HL-60 (cell line): Measurements from ENCODE around the gene CACNG4.

Experiments used
- DNase-seq, 2 experiments: peaks; one replicate each; pipeline ENCODE4 v3.0.0-alpha.2; 2010 to 2020; ENCODE audit warnings: low read depth in 1 of 2, low spot score in 1 of 2
- H3K27ac ChIP-seq: fragments of 250-450 bp; sonication (Bioruptor Pico); replicated peaks from 2 replicates; pipeline ENCODE4 v1.5.1; 2020; ENCODE audit warnings: mild to moderate bottlenecking, moderate library complexity
- H3K27me3 ChIP-seq: fragments of 250-450 bp; sonication (Bioruptor Pico); 2 replicates; pipeline ENCODE4 v1.5.1; 2021; ENCODE audit warnings: mild to moderate bottlenecking, moderate library complexity; ENCODE audit not compliant: insufficient read depth, poor library complexity, severe bottlenecking
- H3K4me3 ChIP-seq: replicated peaks from 2 replicates; pipeline ENCODE4 v1.5.1; 2011; ENCODE audit warnings: mild to moderate bottlenecking, control low read depth, low read length; ENCODE audit not compliant: insufficient read depth
- CTCF ChIP-seq: IDR thresholded peaks from one replicate; pipeline ENCODE4 v1.5.1; 2011; ENCODE audit warnings: low read length, control low read depth, inconsistent platforms; ENCODE audit not compliant: insufficient read depth
- GABPA ChIP-seq: IDR thresholded peaks from 2 replicates; pipeline ENCODE4 v1.6.1; 2012; ENCODE audit warnings: low read depth
- POLR2AphosphoS5 ChIP-seq: IDR thresholded peaks from 2 replicates; pipeline ENCODE4 v1.6.1; 2012; ENCODE audit warnings: low read depth
- SPI1 ChIP-seq: IDR thresholded peaks from 2 replicates; pipeline ENCODE4 v1.6.1; 2012; ENCODE audit warnings: low read depth, mild to moderate bottlenecking, borderline replicate concordance
- TF ChIP-seq, protein P1 (sequence below): IDR thresholded peaks from 2 replicates; pipeline ENCODE4 v1.6.1; 2012; ENCODE audit warnings: low read depth; ENCODE audit not compliant: insufficient replicate concordance

CACNG4 gene

DNA sequence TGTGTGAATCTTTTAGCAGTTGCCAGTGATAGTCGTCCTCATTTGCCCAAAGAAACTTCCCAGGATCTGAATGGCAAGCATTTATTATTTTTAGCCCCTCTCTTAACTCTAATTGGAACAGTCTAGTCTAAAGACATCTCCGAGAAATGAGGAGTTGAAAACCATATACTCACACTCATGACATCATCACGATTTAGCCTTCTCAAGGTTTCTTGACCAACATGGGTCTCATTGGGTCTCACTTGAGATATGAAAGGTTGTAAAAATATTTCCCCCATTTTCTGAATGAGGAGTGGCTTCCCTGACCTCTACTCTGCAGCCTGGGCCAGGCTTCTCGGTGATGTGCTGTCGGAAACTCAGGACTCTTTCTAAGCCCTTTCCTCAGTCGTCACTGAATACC is 42.8 kb downstream of the CACNG4 start:
- no peaks in the 10 kb centered on the region for H3K27me3 ChIP-seq
- no peak for DNase-seq
- TF ChIP-seq SPI1 = no peak
- no peak for TF ChIP-seq POLR2AphosphoS5
- no peak for TF ChIP-seq GABPA
- no peak for TF ChIP-seq CTCF
- TF ChIP-seq, protein P1, sequence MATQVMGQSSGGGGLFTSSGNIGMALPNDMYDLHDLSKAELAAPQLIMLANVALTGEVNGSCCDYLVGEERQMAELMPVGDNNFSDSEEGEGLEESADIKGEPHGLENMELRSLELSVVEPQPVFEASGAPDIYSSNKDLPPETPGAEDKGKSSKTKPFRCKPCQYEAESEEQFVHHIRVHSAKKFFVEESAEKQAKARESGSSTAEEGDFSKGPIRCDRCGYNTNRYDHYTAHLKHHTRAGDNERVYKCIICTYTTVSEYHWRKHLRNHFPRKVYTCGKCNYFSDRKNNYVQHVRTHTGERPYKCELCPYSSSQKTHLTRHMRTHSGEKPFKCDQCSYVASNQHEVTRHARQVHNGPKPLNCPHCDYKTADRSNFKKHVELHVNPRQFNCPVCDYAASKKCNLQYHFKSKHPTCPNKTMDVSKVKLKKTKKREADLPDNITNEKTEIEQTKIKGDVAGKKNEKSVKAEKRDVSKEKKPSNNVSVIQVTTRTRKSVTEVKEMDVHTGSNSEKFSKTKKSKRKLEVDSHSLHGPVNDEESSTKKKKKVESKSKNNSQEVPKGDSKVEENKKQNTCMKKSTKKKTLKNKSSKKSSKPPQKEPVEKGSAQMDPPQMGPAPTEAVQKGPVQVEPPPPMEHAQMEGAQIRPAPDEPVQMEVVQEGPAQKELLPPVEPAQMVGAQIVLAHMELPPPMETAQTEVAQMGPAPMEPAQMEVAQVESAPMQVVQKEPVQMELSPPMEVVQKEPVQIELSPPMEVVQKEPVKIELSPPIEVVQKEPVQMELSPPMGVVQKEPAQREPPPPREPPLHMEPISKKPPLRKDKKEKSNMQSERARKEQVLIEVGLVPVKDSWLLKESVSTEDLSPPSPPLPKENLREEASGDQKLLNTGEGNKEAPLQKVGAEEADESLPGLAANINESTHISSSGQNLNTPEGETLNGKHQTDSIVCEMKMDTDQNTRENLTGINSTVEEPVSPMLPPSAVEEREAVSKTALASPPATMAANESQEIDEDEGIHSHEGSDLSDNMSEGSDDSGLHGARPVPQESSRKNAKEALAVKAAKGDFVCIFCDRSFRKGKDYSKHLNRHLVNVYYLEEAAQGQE = no peak

GRCh38 chr17:67008101-67008500 is 43.6 kb downstream of the CACNG4 start:
- TF ChIP-seq CTCF (no peak), POLR2AphosphoS5 (no peak), GABPA (no peak), SPI1 (no peak)
- TF ChIP-seq, protein P1 = no peak
- H3K27ac ChIP-seq = no peak overlapping the region
- no peaks in the 10 kb centered on the region for H3K27me3 ChIP-seq
- DNase-seq = no peak
- no peak overlapping the region for H3K4me3 ChIP-seq

More for the DNA sequence above, 42.8 kb downstream of the CACNG4 start:
- H3K4me3 ChIP-seq = no peak overlapping the region
- H3K27ac ChIP-seq = no peak overlapping the region

DNA sequence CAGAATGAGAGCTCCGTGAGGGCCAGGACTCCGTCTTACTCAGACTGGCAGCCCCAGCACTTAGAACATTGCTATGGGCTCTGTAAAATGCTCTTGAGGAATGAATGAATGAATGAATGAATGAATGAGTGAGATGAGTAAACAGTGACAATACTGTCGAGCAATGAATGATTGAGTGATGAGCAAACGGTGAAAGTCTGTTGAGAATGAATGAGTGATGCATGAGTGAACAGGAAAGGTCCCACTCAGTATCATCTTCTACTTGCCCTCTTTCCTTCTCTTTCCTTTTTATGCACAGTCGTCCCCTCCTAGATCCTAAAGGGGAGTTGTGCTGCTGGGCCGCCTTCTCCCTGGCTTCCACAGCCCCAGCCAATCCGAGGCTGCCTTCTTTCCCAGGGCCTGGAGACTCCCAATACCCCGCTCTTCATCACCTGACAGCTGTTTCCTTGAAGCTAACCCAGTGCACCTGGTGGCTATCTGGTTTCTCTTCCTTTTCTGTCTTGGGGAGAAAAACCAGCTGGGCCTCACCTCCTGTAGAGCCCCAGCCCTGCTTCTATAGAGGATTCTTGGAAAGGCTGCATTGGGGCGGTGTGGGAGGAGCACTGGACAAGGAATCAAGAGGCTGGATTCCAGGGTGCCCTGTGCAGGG is 47.1 kb downstream of the CACNG4 start:
- H3K27me3 ChIP-seq = no peaks in the 10 kb centered on the region
- H3K27ac ChIP-seq = no peak overlapping the region
- TF ChIP-seq POLR2AphosphoS5 (no peak), GABPA (no peak), CTCF (no peak)
- H3K4me3 ChIP-seq = no peak overlapping the region
- DNase-seq = no peak

DNA sequence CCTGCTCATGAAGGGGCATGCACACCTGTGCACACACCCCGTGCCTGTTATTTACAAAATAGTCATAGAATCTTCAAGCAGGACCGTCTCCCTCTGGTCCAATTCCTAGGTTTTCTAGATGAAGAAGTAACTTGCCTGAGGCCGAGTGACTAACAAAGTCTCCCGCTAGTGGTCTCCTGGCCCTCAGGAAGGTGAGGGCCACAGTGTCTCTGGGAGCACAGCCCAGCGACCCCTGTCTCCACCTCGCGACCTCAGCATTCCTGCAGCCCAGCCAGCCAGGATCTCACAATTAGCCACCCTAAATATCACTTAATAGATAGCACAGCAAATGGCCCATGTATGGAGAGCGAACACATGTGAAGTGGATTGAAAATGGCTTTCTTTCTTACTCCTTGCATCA is 49.4 kb downstream of the CACNG4 start:
- Histone ChIP-seq H3K27me3 (no peaks in the 10 kb centered on the region), H3K4me3 (no peak overlapping the region), H3K27ac (no peak overlapping the region)
- TF ChIP-seq POLR2AphosphoS5 = no peak
- TF ChIP-seq, protein P1 = no peak
- TF ChIP-seq SPI1 = no peak
- DNase-seq = no peak
